UCSD-AML1 (cell line): ENCODE data around the gene NCAM1.

Experiments used
- DNase-seq: peaks from one replicate; lab custom pipeline; 2025; ENCODE audit not compliant: unreplicated experiment; lab: John Stamatoyannopoulos, UW

The NCAM1 gene

DNA sequence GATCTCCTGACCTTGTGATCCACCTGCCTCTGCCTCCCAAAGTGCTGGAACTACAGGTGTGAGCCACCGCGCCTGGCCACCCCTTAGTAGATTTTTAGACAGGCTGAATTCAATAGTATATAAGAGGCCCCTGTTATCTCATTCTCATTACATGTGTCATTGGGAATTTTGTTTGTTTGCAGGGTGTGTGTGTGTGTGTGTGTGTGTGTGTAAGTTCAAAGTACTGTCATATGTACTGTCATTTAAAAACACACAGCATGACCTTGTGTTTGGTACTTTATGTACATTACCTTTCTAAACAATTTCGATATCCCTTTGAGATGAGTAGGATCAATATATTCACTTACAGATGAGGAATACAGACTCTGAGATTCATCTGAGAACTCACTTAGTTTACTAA, 234.5 kb downstream of the NCAM1 start:
- DNase-seq = no peak

DNA sequence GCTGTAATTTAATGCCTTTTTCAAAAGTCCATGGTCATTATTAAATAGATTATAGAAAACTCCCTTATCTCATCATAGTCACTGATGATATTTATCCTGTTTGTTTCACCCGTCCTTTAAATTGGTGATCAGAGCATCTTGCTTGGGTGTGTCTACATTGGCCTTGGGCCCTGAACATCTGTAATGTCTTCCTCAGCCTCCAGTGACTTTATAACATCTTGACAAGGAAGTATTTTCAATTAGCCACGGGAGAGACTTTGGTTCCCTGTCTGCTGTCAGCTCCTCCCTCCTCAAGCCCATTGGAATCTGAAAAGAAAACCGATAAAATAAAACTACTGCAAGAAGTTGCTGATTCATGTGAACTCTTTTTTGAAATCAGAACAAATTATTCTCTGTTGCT, 236.2 kb downstream of the NCAM1 start:
- no peak for DNase-seq

DNA sequence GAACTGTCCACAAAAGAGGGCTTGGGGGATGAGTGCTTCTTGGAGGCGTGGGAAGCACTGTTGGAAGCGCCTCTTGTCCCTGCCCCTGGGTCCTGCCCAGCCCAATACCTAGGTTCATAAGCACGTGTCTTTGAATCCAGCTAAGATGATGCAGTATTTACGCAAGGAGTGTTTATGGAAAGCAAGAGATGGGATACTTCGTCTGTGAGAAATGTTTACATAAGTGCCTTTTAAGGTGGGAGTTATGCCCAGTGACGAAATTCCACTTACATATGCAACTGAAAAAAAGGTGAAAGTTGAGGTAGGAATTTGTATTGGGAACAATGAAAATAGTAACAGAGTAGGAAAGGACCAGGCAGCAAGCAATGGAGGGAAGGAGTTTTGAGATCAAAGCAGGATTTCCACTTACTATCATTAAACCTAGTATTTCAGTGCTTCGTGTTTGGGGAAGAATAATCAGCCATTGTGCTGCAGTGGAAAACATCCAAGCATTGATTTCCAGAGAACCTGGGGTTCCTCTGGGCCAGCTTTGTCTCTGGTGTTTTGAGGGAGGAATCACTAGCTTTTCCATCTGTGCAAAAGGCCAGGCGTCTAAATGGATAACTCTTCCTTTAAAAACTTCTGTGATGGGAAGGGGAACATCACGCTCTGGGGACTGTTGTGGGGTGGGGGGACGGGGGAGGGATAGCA, 237.9 kb downstream of the NCAM1 start:
- no peak for DNase-seq

DNA sequence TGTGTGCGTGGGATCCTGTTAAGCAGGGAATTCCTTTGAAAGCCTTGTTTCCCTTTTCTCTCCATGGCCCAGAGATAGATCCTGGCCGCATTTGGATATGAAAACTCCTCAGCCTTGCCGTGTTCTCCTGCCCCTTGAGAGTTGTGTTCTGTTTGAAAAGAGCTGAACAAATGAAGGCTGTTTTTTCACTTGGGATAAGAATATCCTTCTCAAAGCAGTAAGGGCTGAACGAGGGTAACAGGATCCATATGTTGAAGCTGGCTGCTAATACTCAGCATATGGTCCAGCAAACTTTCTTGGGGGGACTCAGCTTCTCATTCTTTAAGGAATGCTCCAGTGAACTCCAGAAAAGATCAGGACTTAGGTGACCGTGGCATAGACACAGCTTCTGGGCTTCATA, 238.6 kb downstream of the NCAM1 start:
- no peak for DNase-seq

DNA sequence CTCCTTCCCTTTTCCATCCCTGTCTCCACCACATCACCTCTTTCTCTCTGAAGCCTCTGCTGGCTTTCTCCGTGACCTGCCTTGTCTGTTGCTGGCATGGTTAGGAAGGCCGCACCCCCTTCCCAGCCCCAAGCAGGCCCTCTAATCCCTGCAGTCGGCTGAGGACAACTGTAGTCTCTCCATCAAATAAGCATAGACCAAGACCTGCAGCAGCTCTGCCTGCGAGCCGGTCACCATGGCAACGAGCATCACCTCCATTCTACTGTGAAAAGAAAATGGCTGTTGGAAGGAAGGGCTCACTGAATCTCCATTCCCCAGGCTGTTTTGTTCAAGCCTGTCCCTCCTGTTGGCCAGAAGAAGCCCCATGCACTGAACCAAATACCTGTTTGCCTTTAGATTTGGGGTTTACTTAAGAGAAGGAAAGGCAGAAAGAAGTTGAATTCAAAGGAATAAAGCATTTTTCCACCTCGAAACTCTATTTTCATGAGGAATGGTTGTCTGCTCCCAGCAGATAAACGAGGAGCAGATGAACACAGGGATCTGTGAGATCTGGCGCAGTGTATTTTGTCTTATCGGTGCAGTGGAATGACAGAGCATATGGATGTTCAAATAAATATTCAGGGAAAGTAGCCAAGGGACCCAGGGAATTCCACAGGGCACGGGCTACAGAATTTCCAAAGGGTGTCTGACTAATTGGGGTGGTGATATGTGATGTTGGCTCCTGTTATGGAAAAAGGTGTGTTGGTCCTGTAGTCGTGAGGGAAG, 240.0 kb downstream of the NCAM1 start:
- no peak for DNase-seq

DNA sequence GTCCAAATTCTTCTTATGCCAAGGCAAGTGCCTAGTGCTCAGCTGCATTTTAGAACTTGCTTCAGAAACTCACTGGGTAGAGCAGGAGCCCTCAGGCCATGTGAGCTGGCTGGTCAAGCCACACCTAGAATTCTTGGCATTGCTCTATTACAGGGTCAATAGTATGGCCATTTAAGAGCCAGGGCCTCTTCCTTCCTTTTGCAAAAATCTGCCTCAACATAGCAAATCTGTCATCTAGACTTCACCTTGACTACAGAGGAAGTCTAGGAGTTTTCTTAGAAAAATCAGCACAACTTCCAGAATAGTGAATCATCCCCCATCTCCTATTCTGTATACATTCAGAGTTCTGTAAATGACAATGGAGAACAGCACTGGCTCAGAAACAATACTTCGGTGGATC, 241.2 kb downstream of the NCAM1 start:
- no peak for DNase-seq

DNA sequence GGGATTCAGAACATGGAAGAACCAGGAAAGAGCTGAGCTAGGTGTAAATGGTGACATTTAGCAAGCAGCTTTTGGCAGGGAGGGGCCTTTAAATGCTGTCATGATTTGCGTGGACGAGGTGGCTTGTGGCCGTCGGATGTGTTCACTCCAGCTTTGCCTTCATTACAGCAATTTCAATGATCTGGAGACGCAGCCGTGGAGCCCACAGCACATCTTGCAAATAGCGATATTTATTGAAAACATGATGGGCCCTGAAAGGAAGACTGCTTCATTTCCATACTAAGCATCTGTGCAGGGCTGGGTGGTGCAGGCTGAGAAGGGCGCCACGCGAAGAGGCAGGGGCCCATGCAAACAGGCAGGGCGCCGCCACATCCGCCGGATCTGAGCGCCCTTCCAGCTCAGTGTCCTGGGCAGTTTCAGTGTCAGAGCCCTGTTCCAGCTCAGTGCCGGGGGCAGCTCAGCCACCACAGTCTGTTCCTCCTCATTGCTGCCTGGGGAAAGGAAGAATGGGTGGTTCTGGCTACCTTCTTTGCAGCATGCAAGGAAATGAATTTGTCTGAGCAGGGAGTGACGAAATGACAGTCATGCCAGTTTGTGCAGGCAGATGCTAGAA, 242.0 kb downstream of the NCAM1 start:
- DNase-seq = no peak

DNA sequence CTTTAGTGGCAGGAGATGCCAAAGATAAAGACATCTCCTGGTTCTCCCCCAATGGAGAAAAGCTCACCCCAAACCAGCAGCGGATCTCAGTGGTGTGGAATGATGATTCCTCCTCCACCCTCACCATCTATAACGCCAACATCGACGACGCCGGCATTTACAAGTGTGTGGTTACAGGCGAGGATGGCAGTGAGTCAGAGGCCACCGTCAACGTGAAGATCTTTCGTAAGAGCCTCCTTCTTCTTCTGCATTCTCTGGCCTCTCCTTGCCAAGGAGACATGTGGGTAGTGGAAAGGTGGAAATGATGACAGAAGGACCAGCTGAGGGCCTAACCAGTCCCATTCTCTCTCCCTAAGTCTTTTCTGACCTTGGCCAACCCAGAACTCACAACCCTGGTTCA, 243.1 kb downstream of the NCAM1 start:
- DNase-seq = no peak

DNA sequence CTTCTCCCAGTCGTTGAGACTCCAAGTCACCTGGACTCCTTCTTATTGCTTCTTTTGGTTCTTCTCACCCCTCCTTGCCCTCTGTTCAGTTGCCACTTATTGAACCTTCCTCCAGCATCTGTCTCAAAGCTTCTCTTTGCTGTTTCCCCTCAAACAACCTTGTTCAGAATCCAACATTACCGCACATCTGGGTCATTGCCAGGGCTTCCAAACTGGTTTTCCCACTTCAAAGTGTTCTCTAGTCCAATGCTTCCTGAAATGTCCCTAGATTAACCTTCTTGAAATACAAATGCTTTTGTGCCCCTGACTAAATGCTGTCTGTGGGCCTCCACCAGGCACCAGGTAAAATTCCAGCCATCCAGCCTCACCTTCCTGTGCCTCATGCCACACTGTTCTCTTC, 252.3 kb downstream of the NCAM1 start:
- DNase-seq = no peak

DNA sequence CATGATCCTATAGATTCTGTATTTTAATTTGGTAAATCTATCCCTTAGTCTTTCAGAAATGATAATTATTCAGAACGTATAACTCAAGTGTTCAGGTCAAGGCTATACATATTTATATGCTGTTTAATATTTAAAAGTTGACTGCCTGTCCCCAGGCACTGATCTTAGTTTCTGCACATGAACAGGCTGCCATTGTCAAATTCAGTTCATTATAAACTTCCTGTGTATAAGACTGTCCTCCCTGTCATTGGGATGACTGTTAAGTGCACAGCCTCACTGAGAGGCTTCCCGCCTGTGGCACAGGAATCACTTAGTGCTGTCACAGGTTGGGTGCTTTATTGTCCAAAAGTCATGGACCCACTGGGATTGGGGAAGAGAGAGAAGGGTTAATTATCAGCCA, 261.0 kb downstream of the NCAM1 start:
- no peak for DNase-seq

DNA sequence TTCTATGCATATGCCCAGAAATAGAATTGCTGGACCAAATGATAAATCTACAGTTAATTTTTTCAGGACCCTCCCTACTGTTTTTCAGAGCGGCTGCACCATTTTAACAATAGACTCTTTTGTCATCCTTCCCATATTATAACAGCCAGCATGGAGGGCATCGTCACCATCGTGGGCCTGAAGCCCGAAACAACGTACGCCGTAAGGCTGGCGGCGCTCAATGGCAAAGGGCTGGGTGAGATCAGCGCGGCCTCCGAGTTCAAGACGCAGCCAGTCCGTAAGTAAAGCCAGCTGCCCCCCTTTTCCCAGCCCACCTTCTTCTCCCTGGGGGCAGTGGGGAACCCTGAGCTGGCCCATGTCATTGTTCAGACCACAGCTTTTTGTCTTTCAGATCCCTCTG, 273.7 kb downstream of the NCAM1 start:
- DNase-seq = no peak

DNA sequence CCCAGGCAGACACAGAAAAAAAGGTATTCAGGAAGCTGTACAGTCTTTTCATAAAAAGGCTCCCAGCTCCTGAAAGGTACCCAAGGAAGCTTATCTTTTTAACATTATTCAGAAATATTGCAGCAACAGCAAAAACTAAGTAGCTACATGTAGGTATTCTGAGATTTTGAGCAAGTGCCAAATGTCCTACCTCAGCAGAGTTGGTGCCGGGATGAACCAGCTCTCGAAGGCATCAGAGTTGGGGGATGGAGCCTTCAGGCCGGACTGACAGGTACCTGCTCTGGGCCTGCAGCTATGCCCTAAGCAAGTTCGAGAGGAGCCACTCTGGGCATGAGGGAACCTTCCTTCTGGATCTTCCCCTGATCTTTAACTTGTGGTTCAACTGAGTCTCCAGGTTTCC, 276.0 kb downstream of the NCAM1 start:
- DNase-seq = no peak

DNA sequence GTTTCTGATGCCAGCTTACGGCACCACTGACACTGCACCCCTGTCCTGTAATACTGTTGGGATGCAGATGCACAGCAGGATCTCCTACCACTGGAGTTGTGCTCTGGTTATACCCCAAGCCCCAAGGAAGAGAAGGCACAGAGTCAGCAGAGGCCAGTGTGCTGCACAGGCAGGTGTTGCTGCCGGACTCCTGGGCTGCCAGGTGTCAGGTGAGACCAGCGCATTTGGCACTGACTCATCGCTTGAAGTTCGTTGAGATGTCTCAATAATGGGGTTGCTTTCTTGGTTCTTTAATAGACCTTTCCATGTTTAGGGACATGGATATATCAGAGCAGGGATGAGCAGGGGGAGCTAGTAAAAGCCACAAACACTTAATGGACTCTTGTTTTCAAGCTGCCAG, 277.5 kb downstream of the NCAM1 start:
- no peak for DNase-seq

DNA sequence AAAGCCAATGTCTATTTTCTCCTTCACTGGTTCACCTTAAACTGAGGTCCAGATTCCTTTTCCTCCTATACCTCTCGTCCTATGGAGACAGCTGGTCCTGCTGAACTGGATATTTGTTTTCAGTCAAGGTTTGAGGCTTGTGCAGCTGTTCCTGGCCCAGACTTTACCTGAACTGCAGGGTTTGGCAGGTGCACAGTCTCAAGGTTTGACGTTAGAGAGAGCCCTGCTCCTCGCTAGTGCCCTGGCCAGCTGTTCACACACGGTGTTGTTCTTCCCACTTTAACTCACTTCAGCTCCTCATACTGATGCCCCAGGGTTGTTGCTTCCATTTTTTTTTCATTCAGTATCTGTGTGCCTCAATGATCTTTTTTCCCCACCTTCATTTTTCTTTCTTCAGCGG, 279.2 kb downstream of the NCAM1 start:
- DNase-seq = no peak

DNA sequence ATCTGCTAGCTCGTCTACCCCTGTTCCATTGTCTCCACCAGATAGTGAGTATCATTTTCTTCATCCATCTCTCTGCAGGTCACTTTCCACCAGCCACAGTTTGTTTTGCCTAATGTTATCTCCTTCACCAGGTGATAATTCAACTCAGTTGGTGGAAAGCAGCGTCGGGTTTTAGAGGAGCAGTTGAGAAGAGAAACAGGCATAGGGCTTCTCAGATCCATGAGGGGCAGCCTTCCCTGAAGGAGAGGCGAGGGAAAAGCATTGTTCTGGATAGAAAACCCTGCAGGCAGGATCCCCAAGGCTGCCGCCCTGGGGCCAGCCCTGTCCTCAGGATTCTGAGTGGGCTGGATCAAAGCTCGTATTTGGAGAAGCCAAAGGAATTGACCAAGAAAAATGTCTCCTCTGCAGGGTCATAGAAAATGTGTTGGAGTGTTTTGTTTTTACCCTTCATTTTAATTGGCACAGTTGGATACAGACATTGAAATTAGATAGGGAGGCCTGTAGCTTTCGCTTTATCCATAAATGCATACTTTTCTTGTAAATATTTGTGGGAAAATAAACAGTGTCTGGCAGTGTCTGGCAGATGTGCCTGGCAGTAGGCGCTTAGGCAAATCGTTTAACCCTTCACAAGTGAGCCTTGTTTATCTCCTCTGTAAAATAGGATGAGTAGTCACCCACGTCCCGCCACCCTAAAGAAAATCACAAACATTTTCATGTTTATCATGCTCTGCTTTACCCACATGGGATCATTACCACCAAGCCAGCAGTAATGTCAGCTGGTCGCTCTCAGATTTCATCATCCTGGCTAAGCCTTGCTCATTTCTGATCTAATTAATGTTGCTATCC, 279.8 kb downstream of the NCAM1 start:
- no peak for DNase-seq

DNA sequence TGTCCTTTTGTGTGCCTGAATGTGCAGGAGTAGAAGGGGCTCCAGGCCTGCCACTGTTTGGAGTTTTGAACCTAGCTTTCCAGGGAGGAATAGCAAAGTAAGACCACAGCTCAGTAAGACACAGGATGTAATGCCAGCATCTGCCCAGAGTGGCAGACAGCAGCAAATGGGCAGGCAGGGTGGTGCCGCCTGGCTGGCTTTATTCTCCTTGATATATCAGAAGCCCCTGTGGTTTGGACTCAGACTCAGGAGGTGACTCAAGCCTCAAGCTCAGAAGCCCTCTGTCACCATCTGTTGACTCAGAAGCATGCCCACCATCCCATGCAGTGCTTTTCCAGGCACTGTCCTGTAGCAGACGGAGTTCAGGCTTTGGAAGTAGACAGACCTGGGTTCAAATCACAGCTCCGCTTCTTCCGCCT, 280.4 kb downstream of the NCAM1 start:
- no peak for DNase-seq

DNA sequence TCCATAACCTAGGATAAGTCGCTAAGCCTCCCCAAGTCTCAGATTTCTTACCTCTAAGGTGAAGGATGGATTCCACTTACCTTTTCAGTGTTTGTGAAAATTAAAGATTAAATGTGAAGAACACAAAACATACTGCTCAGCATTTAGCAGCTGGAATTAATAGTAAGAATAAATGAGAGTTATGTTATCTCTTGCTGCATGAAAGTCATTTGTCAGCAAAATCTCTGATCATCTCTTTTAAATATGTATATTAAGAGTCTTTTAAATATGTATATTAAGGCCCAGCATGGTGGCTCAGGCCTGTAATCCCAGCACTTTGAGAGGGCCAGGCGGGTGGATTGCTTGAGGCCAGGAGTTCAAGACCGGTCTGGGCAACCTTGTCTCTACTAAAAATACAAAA, 280.8 kb downstream of the NCAM1 start:
- DNase-seq = no peak

DNA sequence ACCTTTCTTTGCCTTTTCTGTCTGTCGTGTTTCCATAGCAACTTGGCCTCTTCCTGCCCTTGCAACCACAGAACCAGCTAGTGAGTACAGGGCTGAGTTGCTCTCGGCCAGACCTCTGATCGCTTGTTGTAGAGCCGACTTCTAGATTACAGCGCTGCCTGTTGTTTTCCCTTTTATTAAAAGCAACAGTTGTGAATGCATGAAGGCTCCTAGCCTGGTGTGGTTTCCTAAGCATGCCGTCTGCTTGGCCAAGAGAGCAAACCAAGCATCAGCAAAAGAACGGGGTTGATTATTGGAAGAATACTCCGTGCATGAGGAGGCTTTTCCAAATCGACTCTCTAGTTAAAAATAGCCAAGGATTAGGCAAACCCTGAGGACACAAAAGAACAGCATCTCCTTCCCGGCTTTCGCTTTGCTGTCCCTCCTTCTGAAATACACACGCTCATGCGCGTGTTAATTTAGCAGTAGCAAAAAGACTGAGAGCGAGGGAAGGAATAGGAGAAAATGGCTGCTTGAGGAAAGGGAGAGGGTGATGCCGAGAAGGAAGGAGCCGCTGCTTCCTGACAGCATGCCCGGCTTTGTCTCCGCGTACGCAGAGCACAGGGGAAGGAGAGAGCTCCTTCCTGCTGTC, 281.7 kb downstream of the NCAM1 start:
- DNase-seq = no peak

DNA sequence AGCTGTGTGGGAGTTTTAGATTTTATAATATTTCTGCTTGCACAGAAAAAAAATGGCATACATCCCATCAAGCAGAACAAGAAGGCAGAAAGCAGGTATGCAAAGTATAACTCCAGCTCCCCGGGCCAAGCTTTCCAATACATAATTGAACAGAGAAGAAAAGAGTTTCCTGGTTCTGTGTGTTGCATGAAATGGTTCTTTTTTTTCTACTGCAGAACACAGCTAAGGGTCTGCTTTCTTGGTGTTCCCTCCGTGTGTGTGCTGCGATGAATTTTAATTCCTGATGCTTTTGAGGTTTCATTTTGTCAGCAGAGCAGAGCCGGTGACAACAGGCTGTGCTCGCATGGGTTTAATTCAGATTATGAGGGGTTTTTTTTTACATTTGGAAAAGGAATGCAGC, 282.5 kb downstream of the NCAM1 start:
- no peak for DNase-seq

DNA sequence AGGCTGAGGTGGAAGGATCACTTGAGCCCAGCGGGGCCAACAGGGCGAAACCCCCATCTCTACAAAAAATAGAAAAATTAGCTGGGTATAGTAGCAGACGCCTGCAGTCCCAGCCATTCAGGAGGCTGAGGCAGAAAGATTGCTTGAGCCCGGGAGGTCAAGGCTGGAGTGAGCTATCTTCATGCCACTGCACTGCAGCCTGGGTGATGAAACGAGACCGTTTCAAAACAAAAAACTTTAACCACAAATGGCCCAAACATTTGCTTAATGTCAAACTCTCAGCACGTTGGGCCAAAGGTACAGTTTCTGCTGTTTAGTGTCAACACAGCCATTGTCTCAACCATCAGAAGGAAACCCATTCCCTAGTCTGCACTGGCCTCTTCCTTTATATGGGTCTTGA, 284.0 kb downstream of the NCAM1 start:
- DNase-seq = no peak

DNA sequence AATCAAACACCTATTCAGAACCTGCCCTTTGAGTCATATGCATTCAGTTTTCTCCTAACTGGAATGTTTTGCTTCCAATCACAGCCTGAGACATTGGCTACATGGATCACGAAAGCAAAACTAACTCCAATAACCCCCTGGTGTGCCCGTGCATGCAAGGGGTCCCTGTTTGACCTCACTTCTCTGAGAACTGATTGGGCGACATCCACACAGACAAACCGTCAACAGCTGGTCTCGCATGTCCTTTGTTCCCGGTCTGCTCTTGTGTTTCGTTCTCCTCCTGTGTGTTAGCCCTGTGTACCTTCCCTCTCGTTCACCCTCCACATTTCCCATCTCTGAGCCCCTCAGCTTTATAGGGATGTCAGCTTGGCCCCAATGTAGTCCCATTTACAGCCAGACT, 286.0 kb downstream of the NCAM1 start:
- no peak for DNase-seq
